CD14-positive monocyte (primary cell): Measurements from ENCODE around the gene MYCBP2. TPM values are rescaled to one million over a fixed set of nuclear protein-coding genes. Genes with fewer than 3 reads are reported as not detected.

Source experiments
- DNase-seq, 3 donors: peaks; one replicate each; pipeline ENCODE4 v3.0.0-alpha.2; 2011 to 2022
- H2AFZ ChIP-seq: 2 replicates; pipeline ENCODE4 v1.6.0; 2012; ENCODE audit warnings: mild to moderate bottlenecking, low read depth, low read length, inconsistent platforms; ENCODE audit not compliant: insufficient read depth, poor library complexity, severe bottlenecking
- H3K27ac ChIP-seq, 2 donors: 1 replicate in 1 of 2; 2 replicates in 1 of 2; pipeline ENCODE4 v1.5.1; 2012 to 2013; ENCODE audit warnings: low read length in 2 of 2, control low read depth in 1 of 2, inconsistent platforms in 1 of 2, low read depth in 1 of 2, mild to moderate bottlenecking in 1 of 2
- H3K27me3 ChIP-seq, 2 donors: one replicate each; pipeline versions ENCODE4 v1.6.0 to v1.6.1; 2011 to 2013; ENCODE audit warnings: low read length in 2 of 2; ENCODE audit not compliant: control insufficient read depth in 2 of 2, insufficient read depth in 2 of 2
- H3K36me3 ChIP-seq, 2 donors: replicated peaks in 1 of 2; 1 replicate in 1 of 2; 2 replicates in 1 of 2; pipeline versions ENCODE4 v1.5.1 to v1.6.1; 2012 to 2013; ENCODE audit warnings: low read length in 2 of 2, control low read depth in 1 of 2, inconsistent platforms in 1 of 2, mild to moderate bottlenecking in 1 of 2; ENCODE audit not compliant: insufficient read depth in 2 of 2, control insufficient read depth in 1 of 2
- H3K4me1 ChIP-seq, 2 donors: 1 replicate in 1 of 2; 2 replicates in 1 of 2; pipeline versions ENCODE4 v1.5.1 to v1.6.1; 2012 to 2013; ENCODE audit warnings: low read length in 2 of 2, control low read depth in 1 of 2, inconsistent platforms in 1 of 2, mild to moderate bottlenecking in 1 of 2, moderate library complexity in 1 of 2; ENCODE audit not compliant: insufficient read depth in 2 of 2, control insufficient read depth in 1 of 2
- H3K4me2 ChIP-seq: replicated peaks from 2 replicates; pipeline ENCODE3; 2012; ENCODE audit warnings: low read length, moderate library complexity, mild to moderate bottlenecking; ENCODE audit not compliant: poor library complexity, severe bottlenecking; ENCODE audit errors: extremely low read depth
- H3K4me3 ChIP-seq, 3 experiments: fragments of 200-600 bp in 1 of 3; sonication (generic) in 1 of 3; replicated peaks in 1 of 3; 1 replicate in 2 of 3; 2 replicates in 1 of 3; pipeline ENCODE4 v1.5.1; 2011 to 2013; ENCODE audit warnings: low read length in 3 of 3, mild to moderate bottlenecking in 3 of 3, control low read depth in 2 of 3, low read depth in 2 of 3, inconsistent platforms in 1 of 3, moderate library complexity in 1 of 3
- H3K79me2 ChIP-seq: 2 replicates; pipeline ENCODE4 v1.6.0; 2012; ENCODE audit warnings: mild to moderate bottlenecking, control low read depth, inconsistent platforms, low read length, moderate library complexity; ENCODE audit not compliant: insufficient read depth
- H3K9ac ChIP-seq: 2 replicates; pipeline ENCODE4 v1.6.0; 2017; ENCODE audit warnings: low read length, mild to moderate bottlenecking; ENCODE audit not compliant: insufficient read depth, poor library complexity, severe bottlenecking
- H3K9me3 ChIP-seq, 2 donors: replicated peaks in 1 of 2; 1 replicate in 1 of 2; 2 replicates in 1 of 2; pipeline versions ENCODE4 v1.5.1 to v1.6.1; 2012 to 2013; ENCODE audit warnings: low read length in 2 of 2, control low read depth in 1 of 2; ENCODE audit not compliant: control insufficient read depth in 1 of 2, insufficient read depth in 1 of 2
- H4K20me1 ChIP-seq: 2 replicates; pipeline ENCODE4 v1.6.0; 2012; ENCODE audit warnings: mild to moderate bottlenecking, low read length, control low read depth, moderate library complexity; ENCODE audit not compliant: insufficient read depth
- H3K27ac Mint-ChIP-seq, 7 donors: one replicate each; pipeline ENCODE4 v1.8.0; 2020; ENCODE audit warnings: mild to moderate bottlenecking in 7 of 7, mixed read lengths in 7 of 7, moderate library complexity in 6 of 7, inconsistent platforms in 2 of 7
- H3K27me3 Mint-ChIP-seq, 3 donors: one replicate each; pipeline ENCODE4 v1.8.0; 2021 to 2022; ENCODE audit warnings: low read depth in 3 of 3, mild to moderate bottlenecking in 3 of 3, mixed read lengths in 3 of 3, moderate library complexity in 3 of 3, inconsistent platforms in 1 of 3
- H3K36me3 Mint-ChIP-seq, 2 donors: one replicate each; pipeline ENCODE4 v1.8.0; 2020; ENCODE audit warnings: mixed read lengths in 2 of 2, inconsistent platforms in 1 of 2, mild to moderate bottlenecking in 1 of 2
- H3K4me1 Mint-ChIP-seq: one replicate; pipeline ENCODE4 v1.8.0; 2020; ENCODE audit warnings: mild to moderate bottlenecking, mixed read lengths
- H3K4me3 Mint-ChIP-seq, 2 donors: one replicate each; pipeline ENCODE4 v1.8.0; 2020; ENCODE audit warnings: mild to moderate bottlenecking in 2 of 2, mixed read lengths in 2 of 2, moderate library complexity in 1 of 2
- H3K9me3 Mint-ChIP-seq, 7 donors: one replicate each; pipeline ENCODE4 v1.8.0; 2020 to 2022; ENCODE audit warnings: mixed read lengths in 7 of 7, mild to moderate bottlenecking in 6 of 7, moderate library complexity in 6 of 7, inconsistent platforms in 2 of 7
- WGBS: methylation state at CpG from one replicate; pipeline ENCODE4 v1.1.5; 2013; ENCODE audit warnings: missing lambda C conversion rate; ENCODE audit not compliant: insufficient coverage; 5-methylcytosine and 5-hydroxymethylcytosine counted together
- intact Hi-C, 2 donors: fragments of 100-400 bp; cut with micrococcal nuclease; formaldehyde crosslinking; loops; one replicate each; pipeline versions ENCODE4 v1.15.0 to v1.15.1; 2023
- polyA plus RNA-seq, 3 donors: library from polyadenylated mRNA; depleted of rRNA in 1 of 3; unstranded in 2 of 3; stranded (reverse) in 1 of 3; fragments of 300-500 nt in 2 of 3; fragments of >200 nt in 1 of 3; fragmentation: Illumina TruSeq in 2 of 3; gene quantifications; 1 replicate in 2 of 3; 2 replicates in 1 of 3; pipeline ENCODE4 v1.2.3, GENCODE V29; 2012 to 2021
- TF ChIP-seq, protein P1 (sequence below): fragments of 200-600 bp; IDR thresholded peaks from one replicate; pipeline ENCODE4 v1.8.0; 2022; ENCODE audit warnings: antibody characterized with exemption, mild to moderate bottlenecking

MYCBP2 gene
- polyA plus RNA-seq, 3 donors, result 7.6 to 51.5 (median 14.4) TPM

- no peaks in the 10 kb centered on the region for H3K27me3 ChIP-seq
- TF ChIP-seq, protein P1, sequence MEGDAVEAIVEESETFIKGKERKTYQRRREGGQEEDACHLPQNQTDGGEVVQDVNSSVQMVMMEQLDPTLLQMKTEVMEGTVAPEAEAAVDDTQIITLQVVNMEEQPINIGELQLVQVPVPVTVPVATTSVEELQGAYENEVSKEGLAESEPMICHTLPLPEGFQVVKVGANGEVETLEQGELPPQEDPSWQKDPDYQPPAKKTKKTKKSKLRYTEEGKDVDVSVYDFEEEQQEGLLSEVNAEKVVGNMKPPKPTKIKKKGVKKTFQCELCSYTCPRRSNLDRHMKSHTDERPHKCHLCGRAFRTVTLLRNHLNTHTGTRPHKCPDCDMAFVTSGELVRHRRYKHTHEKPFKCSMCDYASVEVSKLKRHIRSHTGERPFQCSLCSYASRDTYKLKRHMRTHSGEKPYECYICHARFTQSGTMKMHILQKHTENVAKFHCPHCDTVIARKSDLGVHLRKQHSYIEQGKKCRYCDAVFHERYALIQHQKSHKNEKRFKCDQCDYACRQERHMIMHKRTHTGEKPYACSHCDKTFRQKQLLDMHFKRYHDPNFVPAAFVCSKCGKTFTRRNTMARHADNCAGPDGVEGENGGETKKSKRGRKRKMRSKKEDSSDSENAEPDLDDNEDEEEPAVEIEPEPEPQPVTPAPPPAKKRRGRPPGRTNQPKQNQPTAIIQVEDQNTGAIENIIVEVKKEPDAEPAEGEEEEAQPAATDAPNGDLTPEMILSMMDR, result no peak
- DNase-seq, result no peak
- intact Hi-C loops, result loop anchor here in 1 of 2 donors (10.0 kb wide), 1 partner anchor 80 kb away; no protein-coding TSS in a partner anchor
- no peak overlapping the region for H3K4me2 ChIP-seq
- no peak overlapping the region for H3K4me3 ChIP-seq
- no peaks in the 10 kb centered on the region for H4K20me1 ChIP-seq
- H3K27me3 Mint-ChIP-seq, result no peaks in the 10 kb centered on the region
- no peaks in the 10 kb centered on the region for H3K79me2 ChIP-seq
- no peak overlapping the region for H3K27ac ChIP-seq
- H3K36me3 Mint-ChIP-seq, result peaks cover 76 to 85% of the 10 kb centered on the region in 2 donors
- H3K9me3 Mint-ChIP-seq, result no peaks in the 10 kb centered on the region
- H3K4me3 Mint-ChIP-seq, result no peak overlapping the region
- peaks cover 91 to 98% of the 10 kb centered on the region in 2 donors for H3K36me3 ChIP-seq
- 100% methylated on average over 1 of the region's 2 CpGs for WGBS
- H2AFZ ChIP-seq, result no peak overlapping the region
- no peak overlapping the region for H3K9ac ChIP-seq
- no peaks in the 10 kb centered on the region for H3K9me3 ChIP-seq
- H3K27ac Mint-ChIP-seq, result no peak overlapping the region
- no peaks in the 10 kb centered on the region for H3K4me1 ChIP-seq
- H3K4me1 Mint-ChIP-seq, result no peaks in the 10 kb centered on the region
Observed at GRCh38 chr13:77084755-77085154, 242.1 kb downstream of the MYCBP2 start.

- Mint-ChIP-seq H3K36me3 (peaks cover 88 to 93% of the 10 kb centered on the region in 2 donors), H3K27ac (peak overlapping the region in 1 of 7 donors; percentile 11), H3K4me3 (no peak overlapping the region), H3K4me1 (no peaks in the 10 kb centered on the region), H3K27me3 (no peaks in the 10 kb centered on the region), H3K9me3 (no peaks in the 10 kb centered on the region)
- no peak overlapping the region for H3K9ac ChIP-seq
- no peak overlapping the region for H3K4me3 ChIP-seq
- H3K79me2 ChIP-seq, result no peaks in the 10 kb centered on the region
- H3K27me3 ChIP-seq, result no peaks in the 10 kb centered on the region
- H3K27ac ChIP-seq, result peak overlapping the region in 1 of 2 donors; percentile 18
- no peaks in the 10 kb centered on the region for H3K4me1 ChIP-seq
- H3K36me3 ChIP-seq, result peaks cover 98 to 100% of the 10 kb centered on the region in 2 donors
- DNase-seq, result no peak
- H4K20me1 ChIP-seq, result no peaks in the 10 kb centered on the region
- TF ChIP-seq, protein P1, result no peak
- H3K9me3 ChIP-seq, result no peaks in the 10 kb centered on the region
- intact Hi-C loops, result loop anchor here in 1 of 2 donors (10.0 kb wide), 1 partner anchor 85 kb away; no protein-coding TSS in a partner anchor
- H2AFZ ChIP-seq, result no peak overlapping the region
- no peak overlapping the region for H3K4me2 ChIP-seq
Observed at GRCh38 chr13:77079902-77080413, 246.9 kb downstream of the MYCBP2 start.
